Astrocyte of the spinal cord (primary cell): ENCODE measurements around the gene ASB14.

Source experiments
- DNase-seq: peaks from one replicate; pipeline ENCODE4 v3.0.0; 2011; ENCODE audit warnings: low read depth, low spot score
- H3K4me3 ChIP-seq: 2 replicates; pipeline ENCODE4 v1.5.1; 2011; ENCODE audit warnings: low read depth, mild to moderate bottlenecking, low read length, moderate library complexity
- CTCF ChIP-seq: IDR thresholded peaks from 2 replicates; pipeline ENCODE4 v1.5.1; 2012; ENCODE audit warnings: low read depth, mild to moderate bottlenecking, low read length, inconsistent platforms
- in situ Hi-C: cut with HindIII; loops from 2 replicates; pipeline ENCODE4 v1.10.0; 2017; ENCODE audit warnings: low sequenced_read_pairs

Gene ASB14

GRCh38 chr3:57233799-57234198, 58.7 kb downstream of the ASB14 start:
- no peak for TF ChIP-seq CTCF
- no peak overlapping the region for H3K4me3 ChIP-seq
- no peak for DNase-seq
- in situ Hi-C loops: no loop called here

- no peak for TF ChIP-seq CTCF
- no peak overlapping the region for H3K4me3 ChIP-seq
- no peak for DNase-seq
- in situ Hi-C loops: no loop called here
These were observed 62.5 kb downstream of the ASB14 start for GRCh38 chr3:57230006-57230405.

- in situ Hi-C loops: no loop called here
- TF ChIP-seq CTCF: no peak
- peak overlapping the region; percentile 84 for H3K4me3 ChIP-seq
- peak; percentile 69 for DNase-seq
These were observed 64.3 kb downstream of the ASB14 start for GRCh38 chr3:57227930-57228751.

GRCh38 chr3:57227204-57227929, 65.1 kb downstream of the ASB14 start, which contains the start of gene APPL1:
TSS of gene APPL1 (plus strand) at chr3:57227729. CDS start at chr3:57227884, 155 bp downstream.
- in situ Hi-C loops: no loop called here
- H3K4me3 ChIP-seq: peak within 1 kb of the TSS; percentile 84
- DNase-seq: peak; percentile 91
- TF ChIP-seq CTCF: no peak

GRCh38 chr3:57226176-57226575, 66.3 kb downstream of the ASB14 start:
- TF ChIP-seq CTCF: no peak
- no peak overlapping the region for H3K4me3 ChIP-seq
- no peak for DNase-seq
- in situ Hi-C loops: no loop called here

GRCh38 chr3:57224856-57225255, 67.6 kb downstream of the ASB14 start:
- in situ Hi-C loops: no loop called here
- DNase-seq: peak; percentile 3
- TF ChIP-seq CTCF: no peak
- H3K4me3 ChIP-seq: no peak overlapping the region
